PC-3 (cell line): ENCODE data around the gene RPL27. TPM values are rescaled to one million over a fixed set of nuclear protein-coding genes. Genes with fewer than 3 reads are reported as not detected.

Experiments
- ATAC-seq: fragments of 200-7000 bp; cut with Tn5 transposase; 2 replicates; pipeline ENCODE4 v1.9.1; 2020; ENCODE audit warnings: mild to moderate bottlenecking, moderate library complexity
- Bru-seq: library from RNA; stranded (reverse); fragments of 400-500 nt; gene quantifications from one replicate; lab custom pipeline; 2021; lab: Mats Ljungman, UMichigan
- BruChase-seq, 2 experiments: library from RNA; stranded (reverse); fragments of 400-500 nt; gene quantifications; one replicate each; lab custom pipeline; 2021; lab: Mats Ljungman, UMichigan
- BruUV-seq: library from RNA; stranded (reverse); fragments of 400-500 nt; replicated peaks from 2 replicates; lab custom pipeline; 2021; lab: Mats Ljungman, UMichigan
- CTCF ChIA-PET: fragments of 300-600 bp; sonication (Branson Sonifier 250); formaldehyde crosslinking; loops from one replicate; lab custom pipeline; 2022; ENCODE audit warnings: antibody characterized with exemption; lab: Charles Lee
- POLR2A ChIA-PET: fragments of 300-600 bp; sonication (Branson Sonifier 250); formaldehyde crosslinking; loops from one replicate; lab custom pipeline; 2022; ENCODE audit warnings: antibody characterized with exemption; ENCODE audit not compliant: unreplicated experiment; lab: Charles Lee
- DNase-seq: peaks from one replicate; pipeline ENCODE4 v3.0.0-alpha.2; 2015
- H2AFZ ChIP-seq: fragments of 300-600 bp; sonication (generic); 2 replicates; pipeline ENCODE4 v1.6.0; 2016; ENCODE audit warnings: antibody characterized with exemption, low read length
- H3F3A ChIP-seq: fragments of 300-600 bp; sonication (generic); one replicate; pipeline ENCODE4 v1.6.0; 2017; ENCODE audit warnings: antibody characterized with exemption, low read length, control low read depth, mild to moderate bottlenecking; ENCODE audit not compliant: unreplicated experiment
- H3K27ac ChIP-seq: fragments of 300-600 bp; sonication (generic); 2 replicates; pipeline ENCODE4 v1.5.1; 2016; ENCODE audit warnings: mild to moderate bottlenecking, low read length
- H3K27me3 ChIP-seq: fragments of 300-600 bp; sonication (generic); 2 replicates; pipeline ENCODE4 v1.6.1; 2016; ENCODE audit warnings: low read length, mixed read lengths
- H3K36me3 ChIP-seq: fragments of 300-600 bp; sonication (generic); 2 replicates; pipeline ENCODE4 v1.6.1; 2016; ENCODE audit warnings: low read depth, mixed run types, low read length, mixed read lengths
- H3K4me1 ChIP-seq: fragments of 300-600 bp; sonication (generic); 2 replicates; pipeline ENCODE4 v1.5.1; 2016; ENCODE audit warnings: low read length; ENCODE audit not compliant: insufficient read depth
- H3K4me2 ChIP-seq: fragments of 300-600 bp; sonication (generic); 2 replicates; pipeline ENCODE4 v1.6.0; 2016; ENCODE audit warnings: low read length
- H3K4me3 ChIP-seq: fragments of 300-600 bp; sonication (generic); 2 replicates; pipeline ENCODE4 v1.5.1; 2016; ENCODE audit warnings: mild to moderate bottlenecking, low read length, mixed read lengths
- H3K79me2 ChIP-seq: fragments of 300-600 bp; sonication (generic); 2 replicates; pipeline ENCODE4 v1.6.1; 2017; ENCODE audit warnings: low read length, mixed read lengths
- H3K9ac ChIP-seq: fragments of 300-600 bp; sonication (generic); 2 replicates; pipeline ENCODE4 v1.6.0; 2016; ENCODE audit warnings: mild to moderate bottlenecking, low read length
- H3K9me2 ChIP-seq: fragments of 300-600 bp; sonication (generic); replicated peaks from 2 replicates; pipeline ENCODE4 v1.6.1; 2016; ENCODE audit warnings: mixed run types, low read length, mixed read lengths
- H3K9me3 ChIP-seq: fragments of 300-600 bp; sonication (generic); 2 replicates; pipeline ENCODE4 v1.6.1; 2016; ENCODE audit warnings: low read length, mixed read lengths
- H4K20me1 ChIP-seq: fragments of 300-600 bp; sonication (generic); 2 replicates; pipeline ENCODE4 v1.6.1; 2016; ENCODE audit warnings: low read length, mixed read lengths
- EZH2 ChIP-seq: fragments of 300-600 bp; sonication (generic); IDR thresholded peaks from one replicate; pipeline ENCODE4 v1.6.1; 2017; ENCODE audit warnings: antibody characterized with exemption, mild to moderate bottlenecking, low read length; ENCODE audit not compliant: unreplicated experiment
- EZH2phosphoT487 ChIP-seq: fragments of 300-600 bp; sonication (generic); IDR thresholded peaks from 2 replicates; pipeline ENCODE4 v1.6.1; 2018; ENCODE audit warnings: mild to moderate bottlenecking, antibody characterized with exemption, low read length, borderline replicate concordance
- intact Hi-C: fragments of 100-400 bp; cut with micrococcal nuclease; formaldehyde crosslinking; loops from 2 replicates; pipeline ENCODE4 v1.9.0; 2023
- long read RNA-seq: library from polyadenylated mRNA; unstranded; transcript quantifications from one replicate; pipeline ENCODE4 v2.0.0, GENCODE V29; 2021; ENCODE audit not compliant: unreplicated experiment
- total RNA-seq: library from RNA; depleted of rRNA; stranded (reverse); fragments of >200 nt; gene quantifications from 2 replicates; pipeline ENCODE4 v1.2.3, GENCODE V29; 2014; rRNA removed
- TF ChIP-seq, protein P1 (sequence below): fragments of 300-600 bp; sonication (generic); conservative IDR thresholded peaks from 2 replicates; pipeline ENCODE4 v1.5.1; 2017; ENCODE audit warnings: antibody characterized with exemption, low read depth, mild to moderate bottlenecking, low read length

RPL27 gene
- 667 and 784 TPM in 2 replicates for total RNA-seq
- Bru-seq, nascent RNA, result percentile 98 among the genes with signal in this experiment
- percentile 98 among the genes with signal in this experiment for BruChase-seq, experiment 1, labeled RNA remaining after a 6-hour chase
- BruChase-seq, experiment 2, labeled RNA remaining after a 2-hour chase, result percentile 96 among the genes with signal in this experiment
- long read RNA-seq, transcript RPL27-201 (5 exons, 505 nt), result major isoform, 139 of 433 reads
- long read RNA-seq, transcript RPL27-206 (4 exons, 730 nt), result minor isoform, 64 of 433 reads
- long read RNA-seq, transcript RPL27-208 (3 exons, 1,872 nt), result minor isoform, 26 of 433 reads
- long read RNA-seq, partial matches to known transcripts, result 203 of 433 reads
- long read RNA-seq, other reads (novel, unspliced or antisense), result 0 of 433 reads

DNA sequence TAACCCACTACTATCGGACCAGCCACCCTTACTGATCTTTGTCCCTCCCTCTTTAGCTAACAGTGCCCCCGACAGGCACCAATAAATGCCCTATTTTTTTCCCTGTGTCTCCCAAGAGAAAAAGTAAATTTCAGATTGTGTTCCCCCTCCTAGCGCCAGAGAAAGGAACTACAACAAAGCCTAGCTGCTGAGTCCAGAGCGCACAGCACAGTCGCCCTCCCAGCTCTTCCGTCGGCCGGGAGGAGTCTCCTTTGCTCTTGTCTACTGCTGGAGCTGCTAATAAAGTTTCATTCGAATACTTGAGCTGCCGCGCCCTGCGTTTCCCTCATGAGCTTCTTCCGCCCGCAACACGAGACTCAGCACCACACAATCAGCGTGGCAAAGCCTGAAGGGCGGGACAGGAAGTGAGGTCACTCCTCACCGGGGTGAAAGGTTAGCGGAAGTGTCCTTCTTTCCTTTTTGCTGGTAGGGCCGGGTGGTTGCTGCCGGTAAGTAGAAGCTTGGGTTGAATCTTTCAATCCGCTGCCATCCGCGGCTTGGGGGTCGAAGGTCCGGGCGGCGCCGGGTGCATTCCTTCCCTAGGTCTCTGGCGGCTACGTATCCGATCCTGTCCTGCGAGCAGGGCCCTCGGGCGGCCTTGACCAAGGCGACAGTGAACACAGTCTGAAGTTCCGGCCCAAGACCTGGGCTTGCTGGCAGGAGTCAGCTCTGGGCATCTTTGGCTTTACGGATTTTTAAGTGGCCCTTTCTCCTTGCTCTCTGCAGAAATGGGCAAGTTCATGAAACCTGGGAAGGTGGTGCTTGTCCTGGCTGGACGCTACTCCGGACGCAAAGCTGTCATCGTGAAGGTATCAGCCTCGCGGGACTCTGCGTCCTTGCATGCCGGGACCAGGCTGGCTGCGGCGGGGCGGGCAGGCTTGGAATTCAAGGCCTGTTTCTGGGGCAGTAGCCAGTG is at the start of gene RPL27:
TSS of gene RPL27 (plus strand) at position 436 of the 955 bp plus-strand sequence. CDS start at position 768, 332 bp downstream.
- Histone ChIP-seq H4K20me1 (peaks cover 16% of the 10 kb centered on the region; the same call in 1 of the 2 replicates), H3K4me1 (peaks cover 36% of the 10 kb centered on the region), H3K27ac (peak within 1 kb of the TSS; percentile 79), H3K79me2 (peaks cover 27% of the 10 kb centered on the region), H3K27me3 (no peaks in the 10 kb centered on the region), H3K9ac (peak within 1 kb of the TSS; percentile 99), H3K9me3 (no peaks in the 10 kb centered on the region), H3K4me2 (peak within 1 kb of the TSS; percentile 99), H2AFZ (0 out of 2 replicates have a peak within 1 kb of the TSS, but pooled peaks have one; percentile 29), H3F3A (no peaks in the 10 kb centered on the region), H3K9me2 (no peaks in the 10 kb centered on the region), H3K36me3 (peaks cover 33% of the 10 kb centered on the region), H3K4me3 (peak within 1 kb of the TSS; percentile 95)
- DNase-seq, result peak; percentile 98
- intact Hi-C loops, result loop anchor here (2.0 to 5.0 kb wide), 2 partner anchors 33 to 151 kb away; partner anchors contain the start of gene AARSD1
- TF ChIP-seq EZH2, result no peak
- TF ChIP-seq, protein P1, sequence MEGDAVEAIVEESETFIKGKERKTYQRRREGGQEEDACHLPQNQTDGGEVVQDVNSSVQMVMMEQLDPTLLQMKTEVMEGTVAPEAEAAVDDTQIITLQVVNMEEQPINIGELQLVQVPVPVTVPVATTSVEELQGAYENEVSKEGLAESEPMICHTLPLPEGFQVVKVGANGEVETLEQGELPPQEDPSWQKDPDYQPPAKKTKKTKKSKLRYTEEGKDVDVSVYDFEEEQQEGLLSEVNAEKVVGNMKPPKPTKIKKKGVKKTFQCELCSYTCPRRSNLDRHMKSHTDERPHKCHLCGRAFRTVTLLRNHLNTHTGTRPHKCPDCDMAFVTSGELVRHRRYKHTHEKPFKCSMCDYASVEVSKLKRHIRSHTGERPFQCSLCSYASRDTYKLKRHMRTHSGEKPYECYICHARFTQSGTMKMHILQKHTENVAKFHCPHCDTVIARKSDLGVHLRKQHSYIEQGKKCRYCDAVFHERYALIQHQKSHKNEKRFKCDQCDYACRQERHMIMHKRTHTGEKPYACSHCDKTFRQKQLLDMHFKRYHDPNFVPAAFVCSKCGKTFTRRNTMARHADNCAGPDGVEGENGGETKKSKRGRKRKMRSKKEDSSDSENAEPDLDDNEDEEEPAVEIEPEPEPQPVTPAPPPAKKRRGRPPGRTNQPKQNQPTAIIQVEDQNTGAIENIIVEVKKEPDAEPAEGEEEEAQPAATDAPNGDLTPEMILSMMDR, result peak; percentile 73
- CTCF ChIA-PET, result interaction anchor here (0.6 to 1.6 kb wide), 9 partner anchors 16 to 1191 kb away, joined by 3 to 20 read pairs (median 3); partner anchors contain the start of genes RUNDC1 and WNK4
- POLR2A ChIA-PET, result interaction anchor here (0.6 to 1.2 kb wide), 8 partner anchors 10 to 1896 kb away, joined by 3 to 16 read pairs (median 4); no protein-coding TSS in a partner anchor
- peak; percentile 85 for ATAC-seq
- BruUV-seq, result TSS peak; percentile 77

DNA sequence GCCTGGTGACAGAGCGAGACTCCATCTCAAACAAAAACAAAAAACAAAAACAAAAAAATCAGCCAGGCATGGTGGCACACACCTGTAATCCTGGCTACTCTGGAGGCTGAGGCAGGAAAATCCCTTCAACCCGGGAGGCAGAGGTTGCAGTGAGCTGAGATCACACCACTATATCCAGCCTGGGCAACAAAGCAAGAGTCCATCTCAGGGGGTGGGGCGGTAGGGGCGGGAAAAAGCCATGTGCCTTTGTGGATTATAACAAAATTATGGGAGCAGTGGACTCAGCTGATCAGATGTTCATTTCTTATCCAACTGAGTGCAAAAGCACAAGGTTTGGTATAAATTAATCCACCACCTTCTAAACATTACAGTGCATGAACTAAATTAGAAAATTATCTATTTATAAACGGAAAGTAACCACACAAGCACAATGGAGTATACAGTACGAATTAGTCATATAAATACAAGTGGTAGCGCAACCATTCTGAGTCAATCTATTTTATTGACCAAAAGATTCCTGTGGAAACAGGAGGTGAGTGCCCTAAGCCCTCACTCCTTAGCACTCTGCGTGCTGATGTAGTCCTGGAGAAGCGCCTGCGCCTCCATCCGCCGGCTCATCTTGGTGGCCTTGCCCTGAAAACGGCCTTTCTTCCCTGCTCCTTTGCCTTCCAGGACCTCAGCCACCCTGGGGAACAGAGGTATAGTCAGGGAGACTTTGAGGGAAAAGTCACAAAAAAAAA is 48.0 kb upstream of the RPL27 start:
- Histone ChIP-seq H3K4me2 (no peak overlapping the region), H3K79me2 (no peaks in the 10 kb centered on the region), H3K9me3 (no peaks in the 10 kb centered on the region), H3K27me3 (no peaks in the 10 kb centered on the region), H3K9ac (no peak overlapping the region), H3K36me3 (peaks cover 7% of the 10 kb centered on the region), H2AFZ (no peak overlapping the region), H3K9me2 (no peaks in the 10 kb centered on the region), H3K27ac (no peak overlapping the region), H3K4me1 (no peaks in the 10 kb centered on the region), H3K4me3 (no peak overlapping the region), H3F3A (no peaks in the 10 kb centered on the region), H4K20me1 (no peaks in the 10 kb centered on the region)
- intact Hi-C loops, result no loop called here
- TF ChIP-seq EZH2phosphoT487 (no peak), EZH2 (no peak)
- TF ChIP-seq, protein P1, result no peak
- no TSS peak for BruUV-seq
- ChIA-PET POLR2A (no interaction called here), CTCF (no interaction called here)
- ATAC-seq (no peak), DNase-seq (no peak)
